H1 (cell line): ENCODE results near the gene OR51E1. TPM values are rescaled to one million over a fixed set of nuclear protein-coding genes. Genes with fewer than 3 reads are reported as not detected.

Source experiments
- CTCF ChIA-PET: fragments of 300-600 bp; sonication (Branson Sonifier 250); formaldehyde crosslinking; loops from one replicate; lab custom pipeline; 2021; ENCODE audit not compliant: partially characterized antibody; lab: Charles Lee
- POLR2A ChIA-PET: fragments of 300-600 bp; sonication (Branson Sonifier 250); formaldehyde crosslinking; loops from one replicate; lab custom pipeline; 2021; ENCODE audit warnings: inconsistent platforms; ENCODE audit not compliant: partially characterized antibody; lab: Charles Lee
- DNase-seq, 2 experiments: peaks; one replicate each; pipeline versions ENCODE4 v3.0.0 to v3.0.0-alpha.2; 2010 to 2022; ENCODE audit warnings: low spot score in 2 of 2, low read depth in 1 of 2, mixed read lengths in 1 of 2
- FAIRE-seq: peaks from 2 replicates; lab custom pipeline; 2011; peaks lifted over from hg19 to GRCh38; lab: Jason Lieb, UNC
- H2AFZ ChIP-seq: 2 replicates; pipeline ENCODE4 v1.8.1; 2012; ENCODE audit warnings: low read length, inconsistent platforms
- H2AK5ac ChIP-seq: 2 replicates; pipeline ENCODE4 v1.6.1; 2013; ENCODE audit warnings: low read depth, low read length
- H2BK120ac ChIP-seq: replicated peaks from 2 replicates; pipeline ENCODE3; 2013; ENCODE audit warnings: low read depth, low read length, inconsistent platforms
- H2BK12ac ChIP-seq: 2 replicates; pipeline ENCODE4 v1.6.1; 2013; ENCODE audit warnings: low read depth, low read length
- H2BK15ac ChIP-seq: 2 replicates; pipeline ENCODE4 v1.6.1; 2013; ENCODE audit warnings: low read length
- H2BK20ac ChIP-seq: 2 replicates; pipeline ENCODE4 v1.6.1; 2013; ENCODE audit warnings: low read length
- H2BK5ac ChIP-seq: 2 replicates; pipeline ENCODE4 v1.6.1; 2013; ENCODE audit warnings: low read depth, low read length
- H3K14ac ChIP-seq: 2 replicates; pipeline ENCODE4 v1.6.1; 2013; ENCODE audit warnings: inconsistent platforms; ENCODE audit not compliant: insufficient read length
- H3K18ac ChIP-seq: 2 replicates; pipeline ENCODE4 v1.6.1; 2013; ENCODE audit warnings: low read length; ENCODE audit errors: extremely low read depth
- H3K23ac ChIP-seq: 2 replicates; pipeline ENCODE4 v1.6.1; 2013; ENCODE audit warnings: inconsistent platforms; ENCODE audit not compliant: insufficient read length
- H3K23me2 ChIP-seq: 2 replicates; pipeline ENCODE4 v1.6.1; 2013; ENCODE audit warnings: low read depth, low read length
- H3K27ac ChIP-seq: 2 replicates; pipeline ENCODE4 v1.6.1; 2011; ENCODE audit warnings: low read depth, low read length, inconsistent platforms
- H3K27me3 ChIP-seq, 4 experiments: replicated peaks in 1 of 4; 1 replicate in 1 of 4; 2 replicates in 3 of 4; pipeline versions ENCODE4 v1.6.1 to v1.8.1; 2011 to 2013; ENCODE audit warnings: low read length in 3 of 4, mild to moderate bottlenecking in 3 of 4, inconsistent platforms in 2 of 4, mixed read lengths in 2 of 4, moderate library complexity in 1 of 4; ENCODE audit not compliant: control insufficient read depth in 3 of 4, insufficient read depth in 3 of 4; ENCODE audit errors: extremely low read depth in 1 of 4
- H3K36me3 ChIP-seq, 4 experiments: 2 replicates each; pipeline versions ENCODE4 v1.6.1 to v1.8.1; 2011 to 2013; ENCODE audit warnings: mild to moderate bottlenecking in 4 of 4, low read length in 3 of 4, moderate library complexity in 2 of 4, control low read depth in 1 of 4, inconsistent platforms in 1 of 4; ENCODE audit not compliant: insufficient read depth in 4 of 4, control insufficient read depth in 2 of 4
- H3K4ac ChIP-seq: replicated peaks from 2 replicates; pipeline ENCODE3; 2013; ENCODE audit warnings: low read length, low read depth, mixed read lengths, inconsistent platforms; ENCODE audit not compliant: insufficient read length
- H3K4me1 ChIP-seq, 4 experiments: replicated peaks in 1 of 4; 1 replicate in 1 of 4; 2 replicates in 3 of 4; pipeline versions ENCODE4 v1.6.1 to v1.8.1; 2011 to 2013; ENCODE audit warnings: low read length in 3 of 4, inconsistent platforms in 2 of 4, mixed read lengths in 1 of 4; ENCODE audit not compliant: insufficient read depth in 4 of 4, control insufficient read depth in 3 of 4
- H3K4me2 ChIP-seq, 2 experiments: 2 replicates each; pipeline versions ENCODE4 v1.6.1 to v1.8.1; 2011 to 2013; ENCODE audit warnings: low read depth in 2 of 2, low read length in 2 of 2, control low read depth in 1 of 2, inconsistent platforms in 1 of 2, mild to moderate bottlenecking in 1 of 2; ENCODE audit not compliant: insufficient read depth in 1 of 2
- H3K4me3 ChIP-seq, 4 experiments: fragments of 200-600, 300-600 bp in 1 of 4; sonication (generic), shearing (Covaris generic), sonication (Bioruptor Twin) in 1 of 4; 2 replicates each; pipeline versions ENCODE4 v1.5.1 to v1.8.1; 2011 to 2016; ENCODE audit warnings: low read length in 4 of 4, low read depth in 3 of 4, control low read depth in 2 of 4, inconsistent platforms in 2 of 4, mild to moderate bottlenecking in 2 of 4, mixed read lengths in 1 of 4, moderate library complexity in 1 of 4; ENCODE audit not compliant: insufficient read depth in 2 of 4; ENCODE audit errors: extremely low read depth in 1 of 4
- H3K56ac ChIP-seq: replicated peaks from 2 replicates; pipeline ENCODE3; 2013; ENCODE audit warnings: low read depth, mild to moderate bottlenecking, mixed read lengths, low read length, inconsistent platforms; ENCODE audit not compliant: insufficient read length
- H3K79me1 ChIP-seq: 2 replicates; pipeline ENCODE4 v1.6.1; 2013; ENCODE audit warnings: low read depth, low read length, control low read depth
- H3K79me2 ChIP-seq, 2 experiments: 2 replicates each; pipeline versions ENCODE4 v1.6.1 to v1.8.1; 2012 to 2013; ENCODE audit warnings: low read length in 2 of 2, mild to moderate bottlenecking in 2 of 2, inconsistent platforms in 1 of 2; ENCODE audit not compliant: insufficient read depth in 2 of 2, control insufficient read depth in 1 of 2
- H3K9ac ChIP-seq, 4 experiments: replicated peaks in 1 of 4; 1 replicate in 1 of 4; 2 replicates in 3 of 4; pipeline versions ENCODE4 v1.6.1 to v1.8.1; 2011 to 2013; ENCODE audit warnings: low read depth in 3 of 4, low read length in 3 of 4, control low read depth in 2 of 4, mild to moderate bottlenecking in 2 of 4, moderate library complexity in 2 of 4, inconsistent platforms in 1 of 4; ENCODE audit errors: extremely low read depth in 1 of 4
- H3K9me3 ChIP-seq, 2 experiments: 2 replicates each; pipeline versions ENCODE4 v1.6.1 to v1.8.1; 2012 to 2013; ENCODE audit warnings: mild to moderate bottlenecking in 2 of 2, moderate library complexity in 2 of 2, control low read depth in 1 of 2, inconsistent platforms in 1 of 2, low read depth in 1 of 2, low read length in 1 of 2, mixed read lengths in 1 of 2; ENCODE audit not compliant: insufficient read depth in 2 of 2
- H4K20me1 ChIP-seq, 2 experiments: replicated peaks in 1 of 2; 2 replicates each; pipeline versions ENCODE3 to v1.8.1; 2011 to 2013; ENCODE audit warnings: inconsistent platforms in 2 of 2, low read length in 2 of 2, mild to moderate bottlenecking in 1 of 2; ENCODE audit not compliant: insufficient read depth in 2 of 2, control insufficient read depth in 1 of 2
- H4K5ac ChIP-seq: 2 replicates; pipeline ENCODE4 v1.6.1; 2013; ENCODE audit warnings: low read length, low read depth, mixed read lengths, inconsistent platforms; ENCODE audit not compliant: insufficient read length
- H4K8ac ChIP-seq: 2 replicates; pipeline ENCODE4 v1.8.0; 2013; ENCODE audit warnings: mild to moderate bottlenecking, moderate library complexity, low read length, inconsistent platforms; ENCODE audit not compliant: insufficient read depth; ENCODE audit errors: extremely low read depth
- H4K91ac ChIP-seq: replicated peaks from 2 replicates; pipeline ENCODE3; 2013; ENCODE audit warnings: low read length, mixed read lengths, inconsistent platforms; ENCODE audit not compliant: insufficient read length
- E2F6 ChIP-seq: IDR thresholded peaks from 2 replicates; pipeline ENCODE4 v1.6.1; 2012; ENCODE audit warnings: inconsistent platforms
- JUND ChIP-seq: IDR thresholded peaks from 2 replicates; pipeline ENCODE4 v1.6.1; 2011; ENCODE audit warnings: mild to moderate bottlenecking, improper control_type of control experiment, low read length
- POLR2AphosphoS5 ChIP-seq: IDR thresholded peaks from 2 replicates; pipeline ENCODE4 v1.6.1; 2011; ENCODE audit warnings: low read depth, low read length
- SRF ChIP-seq: IDR thresholded peaks from 2 replicates; pipeline ENCODE4 v1.6.1; 2011; ENCODE audit warnings: mild to moderate bottlenecking, low read depth, low read length, moderate library complexity
- WGBS, 2 experiments: shearing (Covaris generic) in 1 of 2; methylation state at CpG; one replicate each; pipeline versions ENCODE4 v1.1.6 to v1.1.7; 2013 to 2015; ENCODE audit warnings: low lambda C conversion rate in 2 of 2, mixed read lengths in 2 of 2, inconsistent platforms in 1 of 2, low coverage in 1 of 2, missing lambda C conversion rate in 1 of 2; ENCODE audit not compliant: insufficient replicate concordance in 2 of 2, insufficient coverage in 1 of 2, insufficient read length in 1 of 2; ENCODE audit errors: extremely low coverage in 1 of 2, missing lambda C conversion rate in 1 of 2; 5-methylcytosine and 5-hydroxymethylcytosine counted together
- polyA plus RNA-seq, 7 experiments: library from polyadenylated mRNA; depleted of rRNA in 3 of 7; stranded (reverse) in 5 of 7; unstranded in 2 of 7; fragments of >200 nt in 5 of 7; fragments of 200-250 nt in 2 of 7; gene quantifications; 1 replicate in 5 of 7; 2 replicates in 1 of 7; 4 replicates in 1 of 7; pipeline versions ENCODE4 v1.2.1 to v1.2.3, GENCODE V29; 2011 to 2013; ENCODE audit warnings: missing spikeins in 2 of 7, mixed read lengths in 2 of 7
- total RNA-seq: library from RNA; stranded (reverse); fragmentation: NEBNext Ultra II Directional; extraction: Animal tissue kit (Norgen Biotek cat#: 25700); gene quantifications from 2 replicates; pipeline ENCODE4 v1.2.1, GENCODE V29; 2021

Gene OR51E1
- total and polyA plus RNA-seq, 2 of the 8 experiments (the other 6 are each of a cell fraction or from before 2014, with no cell fraction given) = not detected

- POLR2A ChIA-PET = no interaction called here
- no peak overlapping the region for H4K8ac ChIP-seq
- TF ChIP-seq JUND (no peak), POLR2AphosphoS5 (no peak), E2F6 (no peak), SRF (no peak)
- H4K91ac ChIP-seq = no peak overlapping the region
- FAIRE-seq (no peak), DNase-seq (no peak)
- H3K9me3 ChIP-seq = no peaks in the 10 kb centered on the region
- no peak overlapping the region for H3K27ac ChIP-seq
- H2BK120ac ChIP-seq = no peak overlapping the region
- H2AFZ ChIP-seq = no peak overlapping the region; the same call in 1 of the 2 replicates
- H2BK12ac ChIP-seq = no peak overlapping the region
- H3K14ac ChIP-seq = no peak overlapping the region
- no peak overlapping the region for H3K56ac ChIP-seq
- no peaks in the 10 kb centered on the region for H3K36me3 ChIP-seq
- H3K4ac ChIP-seq = no peak overlapping the region
- WGBS, 2 experiments = 92% methylated on average over 2 of the region's 2 CpGs; no CpG with 5 or more reads in 1 of the 2 experiments
- CTCF ChIA-PET = interaction anchor here (1.5 to 2.6 kb wide), 3 partner anchors 14 to 496 kb away, joined by 4 to 9 read pairs (median 5); partner anchors contain the start of genes OR51D1 and OR51E2
- no peaks in the 10 kb centered on the region for H3K4me1 ChIP-seq
- H3K23ac ChIP-seq = no peak overlapping the region
- H3K79me2 ChIP-seq = no peaks in the 10 kb centered on the region
- no peak overlapping the region for H2AK5ac ChIP-seq
- no peak overlapping the region for H3K18ac ChIP-seq
- no peak overlapping the region for H3K9ac ChIP-seq
- no peak overlapping the region for H4K5ac ChIP-seq
- H2BK20ac ChIP-seq = no peak overlapping the region
- H3K79me1 ChIP-seq = no peaks in the 10 kb centered on the region
- H4K20me1 ChIP-seq = no peaks in the 10 kb centered on the region
- H3K23me2 ChIP-seq = no peaks in the 10 kb centered on the region
- no peaks in the 10 kb centered on the region for H3K27me3 ChIP-seq
- no peak overlapping the region for H2BK15ac ChIP-seq
- H3K4me3 ChIP-seq = no peak overlapping the region
- no peak overlapping the region for H3K4me2 ChIP-seq
- no peak overlapping the region for H2BK5ac ChIP-seq
These were observed 39.0 kb downstream of the OR51E1 start for GRCh38 chr11:4682623-4683419.
